Measurements from ENCODE around the gene GUCD1. TPM values are rescaled to one million over a fixed set of nuclear protein-coding genes. Genes with fewer than 3 reads are reported as not detected.

Gene GUCD1
- 111 and 113 TPM in 2 replicates for total RNA-seq

GRCh38 chr22:24554313-24555164, at the start of gene GUCD1:
Gene GUCD1 (minus strand): TSS chr22:24555138. CDS start chr22:24554991, 147 bp downstream.

GRCh38 chr22:24602847-24603769, 48.2 kb upstream of the GUCD1 start, which contains the start of gene GGT1:
Gene GGT1 (plus strand): TSS chr22:24603193. CDS start chr22:24611082, 7,889 bp downstream.

DNA sequence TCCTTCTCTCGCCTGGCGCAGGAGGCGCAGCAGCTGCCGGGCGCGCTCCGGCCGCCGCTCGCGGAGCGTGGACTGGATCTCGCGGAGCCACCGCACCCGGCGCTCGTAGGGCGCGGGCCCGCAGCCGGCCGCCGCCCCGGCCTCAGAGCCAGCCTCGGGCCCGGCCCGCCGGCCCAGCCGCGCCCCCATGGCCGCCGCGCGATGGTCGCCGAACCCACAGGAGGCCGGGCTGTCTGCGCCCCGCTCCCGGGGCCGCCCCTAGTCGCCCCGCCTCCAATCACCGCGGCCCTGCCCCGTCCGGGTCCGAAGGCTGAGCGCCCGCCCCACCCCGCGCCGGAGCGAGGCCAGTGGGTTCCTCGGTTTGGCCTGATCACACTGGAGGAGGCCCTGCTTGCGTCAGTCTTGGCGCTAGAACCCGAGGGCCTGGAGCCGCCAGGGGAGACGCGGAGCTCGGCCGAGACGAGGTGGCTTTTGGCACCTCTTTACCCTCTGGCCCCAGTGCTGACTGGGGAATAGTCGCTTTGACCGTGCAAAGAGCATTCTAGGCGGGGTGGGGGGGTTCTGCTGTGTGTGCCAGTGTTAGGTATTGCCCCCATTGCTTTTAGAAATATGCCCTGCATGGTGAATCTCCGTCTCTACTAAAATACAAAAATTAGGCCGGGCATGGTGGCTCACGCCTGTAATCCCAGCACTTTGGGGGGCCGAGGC, 38.1 kb upstream of the GUCD1 start, which contains the start of gene LRRC75B:
TSS of gene LRRC75B (minus strand) at position 223 of the 708 bp plus-strand sequence. CDS start at position 189, 34 bp downstream.

GRCh38 chr22:24555165-24556039, 464 bp upstream of the GUCD1 start, which contains the start of gene SNRPD3:
Gene SNRPD3 (plus strand): TSS chr22:24555999. CDS start chr22:24557675, 1,676 bp downstream.

GRCh38 chr22:24494528-24495364, 60.2 kb downstream of the GUCD1 start, which contains the start of gene UPB1:
Gene UPB1 (plus strand): TSS chr22:24495332. CDS start chr22:24495404, 72 bp downstream.

Other genes with a start within 250 kb of the GUCD1 start
- gene ADORA2A, start 127.5 kb downstream of the GUCD1 start, total RNA-seq, result 0.15 and 0.50 TPM in 2 replicates
- gene UPB1, start 59.8 kb downstream of the GUCD1 start, total RNA-seq, result not detected in 2 replicates
- gene SNRPD3, start 861 bp upstream of the GUCD1 start, total RNA-seq, result 211 and 264 TPM in 2 replicates
- 7.6 and 9.6 TPM in 2 replicates for gene LRRC75B, start 37.9 kb upstream of the GUCD1 start, total RNA-seq
- 1.0 and 2.2 TPM in 2 replicates for gene GGT1, start 48.1 kb upstream of the GUCD1 start, total RNA-seq
- not detected in 2 replicates for gene PIWIL3, start 219.6 kb upstream of the GUCD1 start, total RNA-seq

Data from bronchus fibroblast of lung (primary cell).